ENCODE data around the gene SLC19A2.
"Not testable (repeated sequence)": the region's sequence is repeated elsewhere in the genome, so short reads cannot be mapped to it uniquely, and the experiment has no call there.

Gene SLC19A2

GRCh38 chr1:169485431-169486280 is at the start of gene SLC19A2:
TSS of gene SLC19A2 (minus strand) at chr1:169485944. CDS start at chr1:169485766, 178 bp downstream.
- peak; percentile 93 for DNase-seq

DNA sequence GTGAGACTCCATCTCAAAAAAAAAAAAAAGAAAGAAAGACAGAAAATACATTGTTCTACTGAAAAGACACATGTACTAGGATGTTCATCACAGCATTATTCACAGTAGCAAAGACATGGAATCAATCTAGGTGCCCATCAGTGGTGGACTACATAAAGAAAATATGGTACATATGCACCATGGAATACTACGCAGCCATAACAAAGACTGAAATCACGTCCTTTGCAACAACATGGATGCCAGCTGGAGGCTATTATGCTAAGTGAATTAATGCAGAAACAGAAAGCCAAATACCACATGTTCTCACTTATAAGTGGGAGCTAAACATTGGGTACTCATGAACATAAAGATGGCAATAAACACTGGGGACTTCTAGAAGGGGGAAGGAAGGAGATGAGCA is 48.9 kb upstream of the SLC19A2 start:
- DNase-seq, result no peak

GRCh38 chr1:169533528-169534190 is 47.9 kb upstream of the SLC19A2 start:
- not testable (repeated sequence) for DNase-seq

DNA sequence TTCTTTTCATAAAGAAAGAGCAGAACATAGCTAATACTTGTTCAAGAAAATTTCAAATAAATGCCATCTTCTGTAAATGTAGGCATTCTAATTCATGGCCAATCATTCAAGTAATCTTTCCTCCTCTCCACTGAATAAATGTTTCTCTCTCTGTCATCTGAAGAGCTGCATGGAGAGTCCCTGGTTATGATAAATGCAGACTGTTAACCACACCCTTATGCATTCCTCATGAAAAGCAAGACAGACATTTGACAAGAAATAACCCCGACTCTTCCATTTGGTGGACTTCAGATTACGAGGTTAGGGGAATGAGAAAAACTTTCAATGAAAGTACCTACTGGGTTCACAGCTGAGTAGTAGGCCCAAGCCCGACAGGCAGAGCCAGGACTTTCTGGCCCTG is 44.7 kb upstream of the SLC19A2 start:
- no peak for DNase-seq

GRCh38 chr1:169529068-169529642 is 43.4 kb upstream of the SLC19A2 start:
- DNase-seq, result no peak

- DNase-seq, result no peak
These were observed 42.7 kb upstream of the SLC19A2 start for GRCh38 chr1:169528215-169529067.

GRCh38 chr1:169527451-169528214 is 41.9 kb upstream of the SLC19A2 start:
- DNase-seq, result no peak

GRCh38 chr1:169527001-169527400 is 41.3 kb upstream of the SLC19A2 start:
- no peak for DNase-seq

- no peak for DNase-seq
These were observed 40.5 kb upstream of the SLC19A2 start for GRCh38 chr1:169526120-169526832.

GRCh38 chr1:169525391-169525790 is 39.6 kb upstream of the SLC19A2 start:
- DNase-seq, result no peak

- no peak for DNase-seq
These were observed 38.2 kb upstream of the SLC19A2 start for GRCh38 chr1:169523904-169524303.

GRCh38 chr1:169521226-169521625 is 35.5 kb upstream of the SLC19A2 start:
- no peak for DNase-seq

- DNase-seq, result no peak
These were observed 31.9 kb upstream of the SLC19A2 start for GRCh38 chr1:169517558-169518186.

- DNase-seq, result no peak
These were observed 29.9 kb upstream of the SLC19A2 start for GRCh38 chr1:169515641-169516040.

GRCh38 chr1:169514566-169515270 is 29.0 kb upstream of the SLC19A2 start:
- no peak for DNase-seq

- no peak for DNase-seq
These were observed 27.5 kb upstream of the SLC19A2 start for GRCh38 chr1:169513208-169513607.

DNA sequence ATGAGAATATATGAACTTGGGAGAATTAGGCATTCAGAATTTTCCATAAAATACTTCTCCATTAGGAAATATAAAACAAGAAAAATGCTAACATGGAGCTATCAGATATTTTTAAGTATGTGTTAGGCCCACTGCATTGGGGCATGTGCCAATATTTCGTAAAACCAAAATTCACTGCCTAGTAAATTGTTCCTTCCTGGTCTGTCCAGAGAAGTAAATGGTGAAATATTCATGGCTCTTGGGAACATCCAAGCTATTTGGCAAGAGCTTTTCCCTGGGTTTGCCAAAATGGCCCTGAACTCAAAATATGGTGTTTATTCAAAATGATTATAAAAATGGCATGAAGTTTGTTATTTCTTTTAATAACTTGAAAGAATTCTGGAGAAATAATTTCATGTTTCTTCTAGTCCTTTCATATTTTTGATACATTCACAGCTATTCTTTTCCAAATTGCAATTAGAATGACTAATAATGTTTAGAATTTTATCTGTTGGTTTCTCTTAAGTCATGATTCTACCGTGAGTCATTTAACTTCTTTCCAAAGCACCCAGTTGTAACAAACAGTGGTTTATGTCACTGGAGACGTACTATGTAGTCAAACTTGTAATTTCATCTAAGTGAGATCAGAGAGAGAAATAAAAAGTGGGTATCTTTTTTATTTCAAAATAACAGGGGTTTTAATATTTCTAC is 25.7 kb upstream of the SLC19A2 start:
- no peak for DNase-seq

DNA sequence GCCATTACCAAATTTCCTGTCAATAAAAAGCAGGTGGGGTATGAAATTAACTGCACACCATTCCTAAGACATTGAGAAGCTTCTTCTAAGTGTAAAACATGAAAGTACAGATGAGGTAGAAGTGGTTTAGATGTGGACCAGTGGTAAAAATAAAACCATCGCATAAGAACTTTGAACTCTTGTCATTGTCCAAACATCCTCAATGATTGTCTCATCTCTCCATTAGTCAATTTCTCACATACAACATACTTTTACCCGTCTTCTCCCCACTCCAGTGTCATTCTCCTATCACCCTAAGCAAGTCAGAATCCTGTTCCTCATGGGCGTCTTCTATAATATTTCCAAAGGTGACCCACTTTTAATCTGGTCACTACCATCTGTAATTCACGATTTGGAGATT is 24.3 kb upstream of the SLC19A2 start:
- no peak for DNase-seq

GRCh38 chr1:169509354-169509753 is 23.6 kb upstream of the SLC19A2 start:
- DNase-seq, result no peak
